Medulla oblongata (tissue), 1 donor: ENCODE data around the gene PAQR5.
"Not testable (repeated sequence)": the region's sequence is repeated elsewhere in the genome, so short reads cannot be mapped to it uniquely, and the experiment has no call there.

ENCODE experiments used
- DNase-seq: peaks from one replicate; pipeline ENCODE4 v3.0.0-alpha.2; 2015; ENCODE audit errors: extremely low spot score

PAQR5 gene

GRCh38 chr15:69298697-69299441 is at the start of gene PAQR5:
PAQR5 (plus strand) TSS chr15:69298912; CDS start chr15:69360081, 61,169 bp downstream.
- no peak for DNase-seq

- DNase-seq, result no peak
These were observed 45.6 kb upstream of the PAQR5 start for GRCh38 chr15:69253156-69253555.

DNA sequence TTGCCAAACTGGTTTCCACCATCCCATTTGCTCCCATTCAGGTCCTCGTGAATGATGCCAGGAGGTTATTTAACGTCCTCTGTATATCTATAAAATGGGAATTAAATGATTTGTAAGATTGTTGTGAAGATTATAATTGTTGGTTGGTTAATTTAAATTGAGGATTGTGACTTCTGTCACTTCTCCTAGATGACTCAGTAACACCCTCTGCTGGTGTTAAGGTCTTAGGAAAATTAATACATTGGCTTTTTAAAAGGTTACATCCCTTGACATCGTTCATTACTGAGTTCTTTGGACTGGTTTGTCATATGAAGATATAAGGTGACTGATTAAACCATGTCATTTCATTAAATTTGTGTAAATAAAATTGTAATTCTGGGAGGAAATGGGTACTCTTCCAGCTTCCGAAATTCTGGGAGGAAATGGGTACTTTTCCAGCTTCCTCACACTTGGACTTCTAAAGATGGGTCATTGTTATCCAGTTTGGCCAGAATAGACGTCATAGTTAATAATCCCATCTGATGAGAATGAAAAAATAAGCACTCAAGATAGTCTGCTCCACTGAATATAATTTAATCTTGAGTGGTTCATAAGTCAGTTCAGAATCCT is 33.3 kb upstream of the PAQR5 start:
- peak; percentile 60 for DNase-seq

- DNase-seq, result no peak
These were observed 27.5 kb upstream of the PAQR5 start for GRCh38 chr15:69271217-69271616.

- no peak for DNase-seq
These were observed 26.6 kb upstream of the PAQR5 start for GRCh38 chr15:69272139-69272538.

DNA sequence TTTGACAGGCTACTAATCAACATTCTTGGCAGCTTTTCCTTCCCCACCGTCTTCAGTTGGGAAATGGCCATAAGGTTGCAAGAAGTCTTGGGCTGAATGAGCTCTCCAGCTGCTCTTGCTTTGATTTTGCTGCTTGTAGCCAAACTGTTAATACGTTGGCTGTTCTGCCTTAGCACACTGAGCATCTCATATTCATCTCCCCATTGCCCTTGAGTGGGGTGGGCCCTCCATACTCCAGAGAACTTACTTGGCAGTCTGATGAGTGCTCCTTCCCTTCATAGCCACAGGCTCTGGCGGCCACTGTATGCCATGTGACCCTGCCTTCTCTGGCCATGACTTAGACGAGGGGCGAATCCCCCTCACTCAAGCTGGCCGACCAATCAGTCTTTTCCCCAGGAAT is 25.8 kb upstream of the PAQR5 start:
- DNase-seq, result no peak

- DNase-seq, result no peak
These were observed 23.5 kb upstream of the PAQR5 start for GRCh38 chr15:69275074-69275670.

DNA sequence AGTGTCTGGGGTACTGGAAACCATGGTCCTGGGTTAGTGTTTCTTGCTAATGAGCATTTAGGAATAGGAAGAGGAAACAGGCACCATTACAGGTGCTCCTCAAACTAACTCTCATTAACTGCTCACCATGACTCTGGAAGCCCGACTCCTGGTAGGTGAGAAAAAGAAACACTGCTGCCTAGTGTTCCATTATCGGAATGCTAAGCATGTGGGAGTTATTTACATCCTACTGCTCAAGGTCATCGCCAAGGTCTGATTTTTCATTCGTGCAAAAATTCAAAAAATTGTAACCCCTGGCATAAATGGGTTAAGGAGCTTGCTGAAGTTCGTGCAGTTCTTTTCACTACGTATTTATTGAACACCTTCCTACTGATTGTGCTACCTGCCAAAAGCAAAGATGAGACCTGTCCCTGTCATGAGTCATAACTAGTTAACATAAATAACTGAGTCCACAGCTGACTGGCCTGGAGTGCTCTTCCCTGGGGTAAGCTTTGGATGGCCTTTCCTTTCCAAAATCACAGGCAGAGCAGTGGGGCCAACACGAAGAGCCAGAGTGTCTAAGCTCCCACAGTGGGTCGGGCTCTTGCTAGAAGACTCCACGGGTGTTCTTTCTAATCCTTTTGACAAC is 22.7 kb upstream of the PAQR5 start:
- no peak for DNase-seq

DNA sequence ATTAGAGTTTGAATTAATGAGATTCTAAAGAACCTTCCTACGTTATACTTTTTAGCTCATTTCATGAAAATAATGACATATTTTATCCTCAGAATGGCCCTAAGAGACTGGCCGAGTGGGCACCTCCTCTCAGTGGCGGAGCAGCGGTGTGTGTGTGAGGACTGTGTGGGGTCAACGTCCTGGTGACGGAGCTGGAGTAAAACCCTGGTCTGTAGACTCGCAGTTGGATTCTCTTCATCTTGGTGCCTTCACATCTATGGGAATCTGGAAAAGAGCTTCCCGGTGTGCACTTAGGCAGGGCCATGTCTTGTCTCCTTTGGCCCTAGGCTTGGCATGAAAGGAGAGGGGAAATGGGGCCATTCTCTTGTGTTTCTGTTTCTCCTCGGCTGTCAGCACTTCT is 21.4 kb upstream of the PAQR5 start:
- no peak for DNase-seq

GRCh38 chr15:69279636-69280035 is 19.1 kb upstream of the PAQR5 start:
- DNase-seq, result no peak

- no peak for DNase-seq
These were observed 17.9 kb upstream of the PAQR5 start for GRCh38 chr15:69280783-69281182.

GRCh38 chr15:69282104-69282743 is 16.5 kb upstream of the PAQR5 start:
- DNase-seq, result no peak

DNA sequence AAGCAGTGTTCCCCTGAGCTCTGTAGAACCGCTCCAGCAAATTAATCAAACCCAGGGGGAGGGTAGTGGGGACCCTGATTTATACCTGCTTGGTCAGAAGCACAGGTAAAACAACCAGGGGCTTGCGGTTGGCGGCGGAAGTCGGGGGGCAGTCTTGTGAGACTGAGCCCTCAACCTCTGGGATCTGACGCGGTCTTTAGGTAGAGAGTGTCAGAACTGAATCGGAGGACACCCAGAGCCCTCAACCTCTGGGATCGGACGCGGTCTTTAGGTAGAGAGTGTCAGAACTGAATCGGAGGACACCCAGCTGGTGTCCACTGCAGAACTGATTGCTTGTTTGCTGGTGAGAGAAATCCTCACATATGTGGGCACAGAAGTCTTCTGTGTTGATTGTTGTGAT is 12.9 kb upstream of the PAQR5 start:
- DNase-seq, result no peak

DNA sequence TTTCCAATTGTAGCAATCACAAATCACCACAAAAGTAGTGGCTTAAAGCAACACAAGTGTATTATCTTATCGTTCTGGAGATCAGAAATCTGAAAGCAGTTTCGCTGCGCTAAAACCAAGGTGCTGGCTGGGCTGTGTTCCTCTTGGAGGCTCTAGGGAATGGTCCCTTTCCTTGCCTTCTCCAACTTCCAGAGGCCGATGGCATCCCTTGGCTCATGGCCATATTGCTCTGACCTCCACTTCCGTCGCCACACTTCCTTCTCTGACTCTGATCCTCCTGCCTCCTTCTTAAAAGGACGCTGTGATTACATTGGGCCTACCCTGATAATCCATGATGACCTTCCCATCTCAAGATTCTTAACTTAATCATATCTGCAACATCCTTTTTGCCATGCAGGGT is 10.7 kb upstream of the PAQR5 start:
- DNase-seq, result no peak

DNA sequence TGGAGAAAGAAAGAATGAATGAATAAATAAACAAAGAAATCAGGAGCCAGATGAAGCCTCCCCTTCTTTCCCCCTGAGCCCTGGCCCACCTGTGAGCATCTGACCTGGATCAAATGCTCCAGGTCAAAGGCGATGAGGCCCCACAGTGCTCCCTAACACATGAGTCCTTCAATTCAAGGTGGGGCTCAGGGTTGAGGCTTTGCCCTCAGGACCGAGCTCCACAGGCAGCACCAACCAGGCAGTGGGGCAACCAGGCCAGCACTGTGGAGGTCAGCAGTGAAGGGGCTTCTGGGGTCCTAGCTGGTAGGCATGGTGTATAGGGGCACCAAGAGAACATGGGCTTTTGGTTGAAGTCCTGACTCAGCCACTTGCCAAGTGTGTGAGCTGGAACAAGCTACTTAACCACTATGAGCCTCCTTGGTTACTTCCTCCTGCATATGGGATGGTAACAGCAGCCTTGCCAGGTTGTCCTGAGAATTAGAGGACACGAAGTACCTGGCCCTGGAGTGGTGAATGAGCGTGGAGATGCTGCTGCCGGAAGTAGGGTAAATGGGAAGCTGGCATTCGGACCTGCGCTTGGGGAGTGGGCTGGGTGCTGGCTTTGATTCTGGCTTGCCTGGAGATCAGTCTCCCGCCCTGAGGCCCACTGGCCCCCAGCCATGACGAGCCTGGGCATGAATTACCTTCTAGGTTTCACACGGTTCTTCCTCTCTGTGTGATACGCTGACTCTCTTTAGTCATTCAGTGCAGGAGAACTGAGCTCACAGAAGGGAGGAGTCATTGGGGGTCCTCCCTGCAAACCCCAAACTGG is 10.0 kb upstream of the PAQR5 start:
- DNase-seq, result no peak

DNA sequence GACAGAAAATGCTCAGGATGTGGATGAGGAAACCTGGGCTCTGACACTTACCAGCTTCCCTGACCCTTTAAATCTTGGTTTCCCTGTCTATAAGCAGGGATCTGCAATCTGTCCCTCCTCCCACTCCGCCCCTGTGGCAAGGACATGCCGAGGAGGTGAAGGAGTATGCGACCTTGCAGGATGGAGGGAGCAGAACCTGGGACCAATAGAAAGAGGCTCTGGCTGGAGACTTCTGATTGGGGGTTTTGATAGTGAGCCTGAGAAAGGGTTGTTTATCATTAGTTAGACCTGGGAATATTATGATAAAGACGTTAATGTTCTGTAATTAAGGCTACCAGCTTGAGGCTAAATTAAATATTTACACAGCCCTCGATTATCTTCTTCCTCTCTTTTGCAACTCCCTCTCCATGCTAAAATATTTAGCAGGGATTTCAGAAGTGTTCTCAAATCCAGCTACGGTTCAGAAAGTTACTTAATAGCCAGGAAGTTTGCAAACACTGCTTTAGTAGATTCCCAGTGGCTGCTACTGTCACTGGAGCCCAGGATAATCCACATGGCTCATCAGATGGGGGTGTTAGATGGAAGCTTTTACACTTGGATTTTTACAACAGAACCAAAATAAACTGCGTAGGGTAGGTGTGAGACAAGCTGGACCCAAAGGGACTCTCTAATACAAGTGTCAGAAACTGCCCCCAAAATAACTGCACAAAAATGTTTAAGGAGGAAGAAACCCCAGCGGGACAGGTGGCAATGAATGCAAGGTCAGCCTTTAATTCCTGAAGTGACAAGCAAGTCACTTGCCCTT is 9.2 kb upstream of the PAQR5 start:
- no peak for DNase-seq

DNA sequence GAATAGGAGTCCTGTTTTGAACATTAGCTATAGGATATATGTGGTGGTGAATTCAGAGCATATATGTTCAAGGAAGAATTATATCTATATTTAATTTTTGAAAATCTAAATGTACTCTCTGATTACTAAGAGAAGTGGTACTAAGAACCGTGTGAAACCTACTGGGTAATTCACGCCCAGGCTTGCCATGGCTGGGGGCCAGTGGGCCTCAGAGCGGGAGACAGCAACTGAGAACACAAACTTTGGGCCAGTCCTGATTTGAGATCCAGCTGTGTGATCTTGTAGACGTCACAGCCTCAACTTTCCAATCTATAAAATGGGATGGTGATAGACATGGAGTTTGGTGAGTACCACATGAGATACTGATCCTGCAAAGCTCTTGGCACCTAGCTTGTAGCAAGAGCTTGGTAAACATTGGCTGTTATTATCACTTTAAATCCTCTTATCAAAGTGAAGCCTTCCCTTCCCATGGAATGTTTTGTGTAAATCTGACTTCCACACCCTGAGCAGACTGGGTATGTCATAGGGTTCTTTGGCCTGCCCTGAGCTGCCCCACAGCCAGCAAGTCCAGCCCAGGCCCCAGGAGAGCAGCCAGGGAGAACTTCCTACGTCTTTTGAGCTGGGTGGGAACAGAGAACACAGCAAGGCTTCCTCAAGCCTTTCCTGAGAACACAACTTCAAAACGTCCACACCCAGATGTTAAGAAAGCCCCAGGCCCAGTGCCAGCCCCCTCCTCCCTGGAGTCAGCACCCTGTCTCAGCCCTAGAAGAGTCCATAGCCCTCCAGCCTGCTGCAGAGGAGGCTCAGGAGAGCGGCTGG is 8.2 kb upstream of the PAQR5 start:
- peak; percentile 6 for DNase-seq

DNA sequence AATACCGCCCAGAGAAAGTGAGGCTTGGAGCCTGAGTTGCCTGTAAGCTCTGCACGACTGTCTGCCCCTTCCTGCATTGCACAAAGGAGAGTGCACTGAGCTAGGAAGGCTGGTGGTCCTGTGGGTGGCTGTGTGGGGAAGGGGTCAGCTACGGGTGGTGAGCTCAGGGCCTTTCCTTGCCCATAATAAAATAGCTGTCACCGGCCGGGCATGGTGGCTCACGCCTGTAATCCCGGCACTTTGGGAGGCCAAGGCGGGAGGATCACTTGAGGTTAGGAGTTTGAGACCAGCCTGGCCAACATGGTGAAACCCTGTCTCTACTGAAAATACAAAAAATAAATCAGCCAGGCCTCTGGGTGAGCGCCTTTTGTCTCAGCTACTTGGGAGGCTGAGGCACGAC is 7.1 kb upstream of the PAQR5 start:
- not testable (repeated sequence) for DNase-seq

DNA sequence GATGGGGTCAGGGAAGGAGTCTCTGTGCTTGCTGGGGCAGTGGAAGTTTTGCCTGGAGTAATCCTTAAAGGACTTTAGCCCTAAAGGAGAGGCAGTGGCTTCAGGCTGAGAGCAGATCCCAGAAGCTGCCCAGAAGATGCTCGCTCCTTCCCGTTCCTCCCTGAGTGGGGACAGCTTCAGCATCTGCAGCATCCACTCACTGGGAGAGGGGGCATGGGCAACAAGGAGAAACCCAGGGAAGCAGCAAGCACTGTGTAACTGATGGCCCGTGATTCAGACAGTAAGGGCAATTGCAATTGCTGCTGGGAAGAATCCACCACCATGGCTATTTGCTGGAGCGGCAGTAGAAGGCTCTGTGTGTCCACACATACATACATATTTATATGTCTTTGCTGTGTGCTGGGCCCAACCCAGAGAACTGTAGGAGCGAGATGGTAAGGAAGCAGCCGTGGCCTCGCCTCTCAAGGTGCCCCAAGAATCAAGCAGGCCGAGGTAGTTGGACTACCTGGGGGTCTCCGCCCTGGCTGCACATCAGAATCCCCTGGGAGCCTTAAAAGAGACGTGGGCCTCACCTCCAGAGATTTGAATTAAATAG is 5.8 kb upstream of the PAQR5 start:
- no peak for DNase-seq
